Posterior vena cava (tissue), 2 donors: ENCODE data around the gene NOVA2. TPM values are rescaled to one million over a fixed set of nuclear protein-coding genes. Genes with fewer than 3 reads are reported as not detected.
A peak's percentile ranks its signal among the peaks of the same experiment; 100 is the strongest.
"Not testable (repeated sequence)": the region's sequence is repeated elsewhere in the genome, so short reads cannot be mapped to it uniquely, and the experiment has no call there.

ENCODE experiments used
- DNase-seq: peaks from one replicate; pipeline ENCODE4 v3.0.0-alpha.2; 2020; ENCODE audit warnings: low spot score
- intact Hi-C, 2 donors: fragments of 100-400 bp; cut with DNase I; formaldehyde crosslinking; loops; one replicate each; pipeline versions ENCODE4 v1.14.1 to v1.14.2; 2022 to 2023
- total RNA-seq, 2 donors: library from RNA; stranded (reverse); fragmentation: NEBNext Ultra II Directional; extraction: Animal tissue kit (Norgen Biotek cat#: 25700); gene quantifications; one replicate each; pipeline ENCODE4 v1.2.1, GENCODE V29; 2021
- donor health status: DM: yes; HTN: yes; CAD: no.
- donor health status: DM: yes; HTN: yes; CAD: no.

Gene NOVA2
- total RNA-seq, 2 donors from 2014 or later: 7.9 to 8.0 TPM

DNA sequence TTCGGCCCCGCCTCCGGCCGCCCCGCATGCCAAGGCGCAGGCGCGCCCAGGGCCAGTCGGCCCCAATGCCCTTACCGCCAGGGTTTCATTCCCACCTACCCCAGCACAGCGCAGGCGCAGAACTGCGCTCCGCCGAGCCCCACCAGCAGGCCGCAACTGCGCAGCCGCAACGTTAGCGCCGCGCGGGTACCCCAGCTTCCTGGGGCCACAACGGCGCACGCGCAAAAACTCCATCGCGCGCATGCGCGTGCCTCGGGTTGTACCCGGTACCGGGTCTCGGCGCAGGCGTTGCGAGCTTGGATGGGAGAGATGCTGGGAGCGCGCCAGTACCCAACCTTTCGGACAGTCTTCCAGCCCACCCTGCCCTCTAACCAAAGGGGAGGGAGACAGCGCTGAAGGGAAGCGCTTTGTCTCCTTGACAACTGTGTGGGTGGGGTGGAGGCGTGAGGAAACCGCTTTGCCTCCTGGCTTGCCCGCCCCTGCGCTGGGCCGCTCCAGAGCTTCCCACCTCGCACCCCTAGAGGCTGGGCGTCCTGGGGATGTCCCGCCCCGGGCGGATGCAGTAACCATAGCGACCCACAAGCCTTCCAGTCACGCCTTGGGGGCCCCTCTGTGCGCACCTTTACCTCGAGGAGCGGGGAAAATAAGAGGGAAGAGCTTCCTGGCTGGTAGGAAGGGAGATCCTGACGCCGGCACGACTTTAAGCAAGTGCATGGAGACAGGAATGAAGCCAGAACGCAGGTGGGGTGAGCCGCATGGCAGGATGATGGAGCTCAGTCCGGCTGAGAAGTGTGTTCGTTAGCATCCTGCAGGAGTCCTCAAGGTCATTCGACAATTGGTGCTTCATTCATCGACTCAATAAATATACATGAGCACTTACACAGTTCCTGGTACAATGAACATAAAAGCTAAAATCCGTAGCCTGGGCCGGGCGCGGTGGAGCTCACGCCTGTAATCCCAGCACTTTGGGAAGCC is 70.7 kb downstream of the NOVA2 start:
- intact Hi-C loops: no loop called here
- peak; percentile 100 for DNase-seq

DNA sequence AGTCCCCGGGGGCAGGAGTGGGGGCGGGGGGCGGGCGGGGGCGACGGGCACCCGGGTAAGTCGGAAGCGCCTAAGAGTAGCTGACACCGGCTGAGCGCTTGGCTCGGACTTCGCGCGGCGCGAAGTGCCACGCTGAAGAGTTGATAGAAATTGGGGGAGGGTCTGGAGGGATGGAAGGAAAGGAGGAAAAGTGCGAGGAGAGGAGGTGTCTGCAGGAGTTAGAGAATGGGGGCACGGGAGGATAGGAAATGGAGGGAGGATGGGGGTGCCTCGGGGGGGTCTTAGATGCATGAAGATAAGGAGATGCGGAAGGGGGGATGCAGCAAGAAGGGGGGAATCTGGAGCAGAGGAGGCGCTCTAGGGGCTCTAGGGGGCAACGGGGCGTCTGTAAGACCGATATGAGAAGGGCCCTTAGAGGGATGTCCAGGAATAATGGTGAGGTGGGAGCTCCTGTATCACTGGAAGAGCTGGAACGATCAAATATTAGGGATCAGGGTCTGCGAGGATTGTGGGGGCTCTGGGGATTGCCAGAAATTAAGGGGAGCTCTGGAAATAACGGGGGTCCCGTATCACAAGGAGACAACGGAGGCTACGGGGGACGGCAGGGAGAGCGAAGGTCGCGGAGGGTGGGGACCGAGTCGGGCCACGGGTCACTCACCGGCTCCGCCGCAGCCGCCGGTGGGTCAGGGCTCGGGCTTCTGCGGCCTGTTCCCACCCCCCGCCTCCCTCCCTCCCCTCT is 71.6 kb downstream of the NOVA2 start, which contains the start of gene MYPOP:
Gene MYPOP, minus strand, starts transcription at position 702 of the 739 bp plus-strand sequence. CDS start 840 bp downstream, outside the sequence.
- DNase-seq: no peak
- intact Hi-C loops: no loop called here

DNA sequence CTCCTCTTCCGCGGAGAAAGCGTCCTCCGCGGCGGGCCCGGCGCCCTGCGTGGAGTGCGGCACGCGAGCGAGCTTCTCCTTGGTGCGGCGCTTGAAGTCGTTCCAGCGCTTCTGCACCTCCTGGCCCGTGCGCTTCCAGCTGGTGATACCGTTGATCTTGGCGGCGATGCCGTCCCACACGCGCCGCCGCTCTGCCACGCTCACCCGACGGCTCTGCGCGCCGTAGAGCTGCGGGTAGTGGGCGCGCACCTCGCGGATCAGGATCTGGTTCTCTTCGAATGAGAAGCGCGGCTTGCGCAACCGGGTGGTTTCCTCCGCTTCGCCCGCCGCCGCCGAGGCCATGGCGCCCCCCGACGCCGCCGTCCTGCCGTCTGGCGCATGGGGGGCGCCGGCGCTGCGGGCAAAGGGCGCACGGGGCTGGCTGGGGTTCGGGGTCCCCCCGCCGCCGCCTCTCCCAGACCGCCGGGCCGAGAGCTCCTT is 72.2 kb downstream of the NOVA2 start:
- no peak for DNase-seq
- intact Hi-C loops: no loop called here

DNA sequence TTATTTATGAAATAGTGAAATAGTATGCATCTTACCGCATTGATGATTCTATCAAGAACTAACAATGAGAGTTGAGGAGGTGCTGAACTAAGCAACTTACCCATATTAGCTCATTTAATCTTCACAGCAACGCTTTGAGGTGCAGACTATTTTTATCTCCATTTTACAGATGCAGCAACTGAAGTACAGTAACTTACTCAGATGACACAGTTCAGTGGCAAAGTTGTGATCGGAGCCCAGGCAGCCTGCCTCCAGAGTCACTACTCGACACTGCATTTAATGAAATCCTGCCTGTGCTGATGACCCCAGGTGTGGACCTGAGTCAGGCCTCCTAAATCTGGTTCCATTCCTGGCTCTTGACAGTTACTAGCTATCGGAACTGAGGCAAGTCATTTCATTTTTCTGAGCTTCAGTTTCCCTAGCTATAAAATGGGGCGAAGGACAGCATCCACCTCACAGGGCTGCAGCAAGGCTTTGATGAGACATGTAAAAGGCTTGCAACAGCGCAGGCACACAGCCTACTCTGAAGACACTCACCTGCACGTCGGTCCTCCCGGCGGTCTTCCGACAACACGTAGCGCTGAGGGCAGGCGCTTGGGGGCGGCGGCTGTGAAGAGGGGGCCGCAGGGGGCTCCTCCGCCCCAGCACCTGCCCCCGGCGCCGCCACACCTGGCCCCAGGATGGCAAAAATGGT is 72.8 kb downstream of the NOVA2 start:
- intact Hi-C loops: no loop called here
- DNase-seq: no peak

DNA sequence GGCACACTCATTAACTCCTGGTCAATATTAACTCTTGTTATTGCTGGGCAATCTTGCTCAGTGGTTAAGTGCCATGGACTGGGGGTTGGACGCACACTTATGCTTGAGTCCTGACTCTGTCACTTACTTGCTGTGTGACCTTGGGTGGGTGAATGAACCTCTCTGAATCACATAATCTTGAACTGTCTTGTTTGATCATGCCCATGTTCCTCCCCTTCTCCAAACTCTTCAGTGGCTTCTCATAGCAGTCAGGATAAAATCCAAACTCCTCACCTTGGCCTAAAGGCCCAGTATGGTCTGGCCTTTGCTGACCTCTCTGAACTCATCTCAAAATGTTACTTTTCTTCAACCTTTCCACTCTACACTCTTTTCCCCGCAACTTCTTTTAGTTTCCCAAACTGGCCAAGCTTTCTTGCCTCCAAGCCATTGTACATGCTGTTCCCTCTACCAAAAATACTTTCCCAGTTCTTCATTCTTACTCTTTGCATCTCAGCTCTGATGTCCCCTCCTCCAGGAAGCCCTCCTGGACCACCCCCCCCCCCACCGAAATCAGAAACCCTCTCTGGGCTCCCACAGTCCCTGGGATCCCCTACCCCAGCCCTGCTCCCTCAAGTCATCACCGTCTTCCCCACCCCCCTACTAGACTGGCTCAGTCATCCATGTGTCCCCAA is 73.6 kb downstream of the NOVA2 start:
- intact Hi-C loops: loop anchor here in 1 of 2 donors (5.0 kb wide), 1 partner anchor 963 kb away; no protein-coding TSS in a partner anchor
- DNase-seq: no peak

DNA sequence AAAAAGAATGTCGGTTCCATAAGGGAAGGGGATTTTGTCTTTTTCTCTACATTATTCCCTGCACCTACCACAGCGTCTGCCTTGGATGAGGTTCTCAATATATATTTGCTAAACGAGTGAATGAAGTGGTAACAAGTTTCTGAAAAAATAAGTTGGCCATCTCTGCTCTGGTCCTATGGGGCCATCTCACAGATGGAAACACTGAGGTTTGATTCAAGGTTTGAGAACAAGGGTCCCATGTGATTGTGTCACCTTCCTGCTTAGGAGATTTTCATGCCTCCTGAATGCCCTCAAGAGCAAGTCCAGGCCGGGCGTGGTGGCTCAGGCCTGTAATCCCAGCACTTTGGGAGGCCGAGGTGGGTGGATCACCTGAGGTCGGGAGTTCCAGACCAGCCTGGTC is 74.4 kb downstream of the NOVA2 start:
- intact Hi-C loops: loop anchor here in 1 of 2 donors (5.0 kb wide), 1 partner anchor 962 kb away; no protein-coding TSS in a partner anchor
- DNase-seq: no peak

DNA sequence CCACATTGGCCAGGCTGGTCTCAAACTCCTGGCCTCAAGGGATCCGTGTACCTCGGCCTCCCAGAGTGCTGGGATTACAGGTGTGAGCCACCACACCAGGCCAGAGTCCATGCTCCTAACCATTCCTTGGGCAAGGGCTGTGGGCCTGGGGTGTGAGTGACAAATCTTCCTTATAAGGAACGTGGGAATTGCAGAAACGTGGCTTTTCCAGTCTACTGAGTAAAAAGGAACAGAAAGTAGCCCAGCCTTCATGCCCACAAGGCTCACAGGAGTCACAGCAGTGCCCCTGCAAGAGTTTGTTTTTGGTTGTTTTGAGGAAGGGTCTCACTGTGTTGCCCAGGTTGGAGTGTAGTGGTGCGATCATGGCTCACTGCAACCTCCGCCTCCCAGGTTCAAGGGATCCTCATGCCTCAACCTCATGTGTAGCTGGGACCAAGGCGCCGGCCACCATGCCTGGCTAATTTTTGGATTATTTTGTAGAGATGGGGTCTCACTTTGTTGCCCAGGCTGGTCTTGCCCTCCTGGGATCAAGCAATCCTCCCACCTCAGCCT is 76.3 kb downstream of the NOVA2 start:
- no peak for DNase-seq
- intact Hi-C loops: loop anchor here in 1 of 2 donors (5.0 kb wide), 1 partner anchor 960 kb away; no protein-coding TSS in a partner anchor

DNA sequence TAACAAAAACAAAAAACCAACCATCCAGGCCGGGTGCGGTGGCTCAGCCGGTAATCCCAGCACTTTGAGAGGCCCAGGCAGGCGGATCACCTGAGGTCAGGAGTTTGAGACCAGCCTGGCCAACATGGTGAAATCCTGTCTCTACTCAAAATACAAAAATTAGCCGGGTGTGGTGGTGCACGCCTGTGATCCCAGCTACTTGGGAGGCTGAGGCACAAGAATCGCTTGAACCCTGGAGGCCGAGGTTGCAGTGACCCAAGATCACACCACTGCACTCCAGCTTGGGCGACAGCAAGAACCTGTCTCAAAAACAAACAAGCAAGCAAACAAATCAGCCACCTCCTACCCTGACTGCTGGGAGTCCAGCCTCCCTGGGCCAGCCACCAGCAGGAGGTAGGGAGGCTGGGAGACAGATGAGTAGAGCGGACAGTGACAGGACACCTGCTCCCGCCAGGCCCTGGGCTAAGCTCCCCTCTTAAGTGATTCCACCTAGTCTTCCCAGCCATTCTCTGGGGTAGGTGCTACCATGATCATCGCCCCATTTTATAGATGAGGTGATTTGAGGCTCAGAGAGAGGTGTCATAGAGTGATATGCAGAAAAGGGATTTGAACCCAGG is 77.6 kb downstream of the NOVA2 start:
- not testable (repeated sequence) for DNase-seq
- intact Hi-C loops: loop anchor here in 1 of 2 donors (5.0 kb wide), 1 partner anchor 959 kb away; no protein-coding TSS in a partner anchor

DNA sequence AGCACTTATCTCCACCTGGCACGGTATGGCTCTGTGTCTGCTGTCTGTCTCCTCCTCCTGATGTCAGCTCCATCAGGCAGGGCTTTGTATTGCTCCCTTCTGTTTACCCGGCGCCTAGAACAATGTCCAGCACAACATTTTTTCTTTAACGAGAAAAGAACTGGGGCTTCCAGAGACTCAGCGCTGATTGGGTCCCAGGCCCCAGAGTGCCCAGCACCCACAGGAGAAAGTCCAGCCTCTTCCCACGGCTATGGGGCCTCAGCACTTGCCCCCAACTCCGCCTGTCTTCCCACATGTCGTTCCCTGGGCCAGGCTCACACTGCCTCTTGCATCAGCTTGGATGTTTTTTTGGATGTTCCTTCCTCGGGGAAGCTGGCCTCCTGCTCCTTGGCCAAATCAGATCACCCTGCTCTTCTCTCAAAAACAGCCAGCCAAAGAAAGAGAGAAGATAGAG is 78.1 kb downstream of the NOVA2 start:
- no peak for DNase-seq

DNA sequence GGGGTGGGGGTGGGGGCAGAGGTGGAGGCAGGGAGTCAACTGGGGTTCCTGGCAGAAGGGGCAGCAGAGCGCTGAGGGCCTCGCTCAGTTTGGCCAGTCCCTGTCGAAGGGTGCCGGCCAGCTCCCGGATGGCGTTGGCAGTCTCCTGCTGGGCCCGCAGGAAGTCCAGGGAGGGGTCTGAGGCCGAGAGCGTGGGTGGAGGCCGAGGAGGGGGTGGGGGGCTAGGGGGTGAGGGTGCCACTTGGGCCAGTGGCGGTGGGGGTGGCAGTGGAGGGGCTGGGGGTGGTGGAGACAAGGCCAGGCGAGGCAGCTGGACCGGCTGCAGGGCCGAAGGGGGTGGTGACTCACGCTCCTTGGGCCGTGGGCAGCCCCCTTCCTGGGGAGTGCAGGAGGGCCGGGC is 82.8 kb downstream of the NOVA2 start:
- intact Hi-C loops: no loop called here

More for the DNA sequence above, 78.1 kb downstream of the NOVA2 start:
- intact Hi-C loops: loop anchor here in 1 of 2 donors (5.0 kb wide), 1 partner anchor 958 kb away; no protein-coding TSS in a partner anchor

DNA sequence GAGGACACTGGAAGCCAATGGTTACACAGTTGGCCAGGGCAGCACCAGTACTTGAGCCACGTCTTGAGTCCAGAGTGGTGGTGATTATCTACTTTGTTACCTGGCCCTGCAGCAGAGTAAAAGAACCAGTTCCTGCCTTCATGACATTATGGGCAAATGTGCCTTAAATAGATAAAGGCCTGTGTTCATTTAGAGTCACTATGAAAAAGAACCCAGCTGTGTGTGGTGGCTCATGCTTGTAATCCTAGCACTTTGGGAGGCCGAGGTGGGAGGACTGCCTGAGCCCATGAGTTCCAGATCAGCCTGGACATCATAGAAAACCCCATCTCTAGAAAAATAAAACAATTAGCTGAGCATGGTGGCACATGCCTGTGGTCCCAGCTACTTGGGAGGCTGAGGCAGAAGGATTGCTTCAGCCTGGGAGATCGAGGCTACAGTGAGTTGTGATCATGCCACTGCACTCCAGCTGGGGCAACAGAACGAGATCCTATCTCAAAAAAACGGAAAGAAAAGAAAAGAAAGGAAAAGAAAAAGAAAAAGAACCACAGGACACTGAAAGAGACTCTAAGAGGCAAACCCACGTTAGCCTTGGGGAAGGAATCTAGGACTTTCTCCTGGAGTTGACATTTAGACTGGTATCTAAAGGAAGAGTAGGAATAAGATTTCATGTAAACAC is 84.3 kb downstream of the NOVA2 start:
- DNase-seq: no peak
- intact Hi-C loops: no loop called here

More for the DNA sequence above, 82.8 kb downstream of the NOVA2 start:
- no peak for DNase-seq

DNA sequence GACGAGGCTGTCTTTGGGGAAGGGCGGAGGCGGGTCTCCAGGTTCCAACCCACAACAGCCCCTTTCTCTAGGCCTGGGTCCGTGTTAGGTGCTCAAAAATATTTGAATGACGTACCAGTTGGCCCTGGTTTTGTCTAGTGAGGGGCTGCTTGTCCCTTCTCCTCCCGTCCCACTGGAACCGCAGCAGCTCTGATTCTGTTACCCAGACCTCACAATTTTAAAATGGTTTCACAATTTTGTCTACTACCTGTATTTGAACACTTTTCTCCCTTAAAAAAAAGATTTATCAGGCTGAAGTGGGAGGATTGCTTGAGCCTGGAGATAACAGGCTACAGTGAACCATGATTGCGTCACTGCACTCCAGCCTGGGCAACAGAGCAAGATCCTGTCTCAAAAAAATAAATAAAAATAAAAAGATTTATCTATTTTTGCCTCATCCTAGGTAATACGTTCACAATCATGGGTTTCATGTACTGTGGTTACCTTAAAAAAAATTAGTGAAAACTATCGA is 86.4 kb downstream of the NOVA2 start:
- intact Hi-C loops: no loop called here
- no peak for DNase-seq

DNA sequence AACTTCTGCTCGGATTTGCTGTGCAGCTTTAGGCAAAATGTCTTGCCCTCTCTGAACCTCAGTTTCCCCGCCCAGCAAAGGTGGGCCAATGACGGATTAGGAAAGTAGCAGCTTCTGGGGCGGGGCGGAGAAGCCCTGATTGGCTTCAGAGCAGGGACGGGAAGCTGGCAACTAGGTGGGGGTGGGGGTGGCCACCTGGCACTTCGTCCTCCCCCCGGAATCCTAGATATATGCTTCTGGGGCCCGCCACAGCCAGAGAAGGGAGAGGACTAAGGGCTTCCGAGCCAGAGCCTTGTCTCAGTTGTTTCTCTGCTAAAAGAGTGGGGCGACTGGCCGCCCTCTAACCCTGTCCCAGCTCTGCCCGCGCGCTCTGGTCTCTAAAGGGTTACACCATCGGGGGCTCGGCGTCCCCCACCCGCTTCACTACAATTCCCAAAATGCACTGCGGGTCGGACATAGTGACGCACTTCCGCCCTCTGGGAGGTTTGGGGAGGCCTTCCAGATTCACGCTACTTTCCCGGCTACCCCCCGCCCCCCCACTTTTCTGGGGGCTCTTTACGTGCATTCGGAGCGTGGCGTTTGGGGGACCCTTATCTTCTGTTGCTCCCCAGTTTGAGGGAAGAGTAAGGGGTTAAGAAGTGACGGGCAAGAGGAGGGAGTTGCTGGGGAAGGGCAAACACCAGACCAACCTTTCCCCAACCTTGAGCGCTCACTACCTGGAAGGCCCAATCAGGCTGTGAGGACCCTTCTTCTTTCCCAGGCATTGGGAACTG is 87.1 kb downstream of the NOVA2 start:
- intact Hi-C loops: no loop called here

DNA sequence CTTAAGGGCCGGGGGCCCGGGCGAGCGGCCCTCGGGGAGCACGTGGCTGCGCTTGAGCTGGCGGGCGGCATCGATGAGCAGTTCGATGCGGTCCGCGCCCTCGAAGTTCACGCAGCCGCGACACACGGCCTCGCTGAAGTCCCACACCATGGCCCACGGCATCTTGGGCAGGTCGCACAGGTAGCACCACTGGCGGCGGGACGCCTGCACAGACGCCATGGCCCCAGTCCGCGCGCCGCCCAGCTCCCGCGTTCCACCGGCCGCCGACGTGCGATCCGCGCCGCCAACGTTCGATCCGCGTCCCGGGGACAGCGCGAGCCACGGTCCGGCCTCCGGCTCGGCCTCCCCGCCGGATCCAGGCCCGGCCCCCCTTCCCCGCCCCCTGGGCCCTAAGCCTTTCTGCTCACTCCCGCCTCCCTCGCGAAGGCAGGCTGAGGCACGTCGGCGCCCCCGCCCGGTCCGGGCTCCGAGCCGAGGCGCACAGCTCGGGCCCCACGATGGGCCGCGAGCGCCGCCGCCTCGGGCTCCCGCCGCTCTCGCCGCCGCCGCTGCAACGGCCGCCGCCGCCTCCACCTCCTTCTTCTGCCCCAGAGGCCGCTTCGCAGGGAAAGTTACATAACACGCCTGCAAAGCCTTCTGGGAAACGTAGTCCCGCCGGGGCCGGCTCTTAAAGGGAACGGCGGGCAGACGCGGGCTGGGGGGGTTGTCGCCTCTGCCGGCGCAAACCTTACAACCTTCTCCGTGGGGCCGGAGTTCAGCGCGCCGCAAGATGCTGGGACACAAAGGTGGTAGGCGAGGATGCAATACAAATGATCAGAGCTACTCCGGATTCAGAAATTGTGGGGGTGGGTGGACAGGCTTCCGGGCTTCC is 87.9 kb downstream of the NOVA2 start, which contains the start of gene IRF2BP1:
Gene IRF2BP1, minus strand, starts transcription at position 586 of the 871 bp plus-strand sequence. Its CDS starts 367 bp downstream, at position 219.
- intact Hi-C loops: no loop called here
- peak; percentile 97 for DNase-seq

More for the DNA sequence above, 87.1 kb downstream of the NOVA2 start:
- DNase-seq: peak; percentile 97
